GM21447 (cell line): Measurements from ENCODE around the gene LBP.
"Not testable (repeated sequence)": the region's sequence is repeated elsewhere in the genome, so short reads cannot be mapped to it uniquely, and the experiment has no call there.

Source experiments
- ATAC-seq: cut with Tn5 transposase; IDR thresholded peaks from one replicate; pipeline ENCODE4 v1.9.1; 2021; ENCODE audit not compliant: unreplicated experiment

Gene LBP

GRCh38 chr20:38346247-38346651 is at the start of gene LBP:
Gene LBP, plus strand, starts transcription at chr20:38346482. Its CDS starts 35 bp downstream, at chr20:38346517.
- ATAC-seq = no peak

- ATAC-seq = no peak
These were observed 48.2 kb upstream of the LBP start for GRCh38 chr20:38297916-38298674.

- ATAC-seq = no peak
These were observed 47.5 kb upstream of the LBP start for GRCh38 chr20:38298768-38299288.

- no peak for ATAC-seq
These were observed 46.3 kb upstream of the LBP start for GRCh38 chr20:38299963-38300362.

- no peak for ATAC-seq
These were observed 45.8 kb upstream of the LBP start for GRCh38 chr20:38300438-38300837.

GRCh38 chr20:38301309-38301708 is 45.0 kb upstream of the LBP start:
- no peak for ATAC-seq

- ATAC-seq = no peak
These were observed 43.5 kb upstream of the LBP start for GRCh38 chr20:38302786-38303185.

GRCh38 chr20:38303908-38304379 is 42.3 kb upstream of the LBP start, which contains the start of gene BPI:
Gene BPI, plus strand, starts transcription at chr20:38304156. Its CDS starts 68 bp downstream, at chr20:38304224.
- ATAC-seq = no peak

- no peak for ATAC-seq
These were observed 41.3 kb upstream of the LBP start for GRCh38 chr20:38304845-38305447.

- no peak for ATAC-seq
These were observed 40.7 kb upstream of the LBP start for GRCh38 chr20:38305541-38305940.

GRCh38 chr20:38306379-38306778 is 39.9 kb upstream of the LBP start:
- ATAC-seq = no peak

- ATAC-seq = no peak
These were observed 38.8 kb upstream of the LBP start for GRCh38 chr20:38307371-38308046.

GRCh38 chr20:38308047-38308438 is 38.2 kb upstream of the LBP start:
- no peak for ATAC-seq

- ATAC-seq = no peak
These were observed 37.8 kb upstream of the LBP start for GRCh38 chr20:38308447-38308846.

- ATAC-seq = no peak
These were observed 35.2 kb upstream of the LBP start for GRCh38 chr20:38311091-38311490.

GRCh38 chr20:38311491-38311890 is 34.8 kb upstream of the LBP start:
- ATAC-seq = no peak

- no peak for ATAC-seq
These were observed 32.6 kb upstream of the LBP start for GRCh38 chr20:38313676-38314075.

- ATAC-seq = not testable (repeated sequence)
These were observed 31.9 kb upstream of the LBP start for GRCh38 chr20:38314350-38314749.

GRCh38 chr20:38315290-38315966 is 30.9 kb upstream of the LBP start:
- no peak for ATAC-seq

GRCh38 chr20:38316341-38316740 is 29.9 kb upstream of the LBP start:
- no peak for ATAC-seq

GRCh38 chr20:38317422-38317821 is 28.9 kb upstream of the LBP start:
- no peak for ATAC-seq
